Measurements from ENCODE around the gene IGSF9B. TPM values are rescaled to one million over a fixed set of nuclear protein-coding genes. Genes with fewer than 3 reads are reported as not detected.

Gene IGSF9B
- total RNA-seq, 2 donors from 2014 or later = 5.0 to 6.0 TPM

DNA sequence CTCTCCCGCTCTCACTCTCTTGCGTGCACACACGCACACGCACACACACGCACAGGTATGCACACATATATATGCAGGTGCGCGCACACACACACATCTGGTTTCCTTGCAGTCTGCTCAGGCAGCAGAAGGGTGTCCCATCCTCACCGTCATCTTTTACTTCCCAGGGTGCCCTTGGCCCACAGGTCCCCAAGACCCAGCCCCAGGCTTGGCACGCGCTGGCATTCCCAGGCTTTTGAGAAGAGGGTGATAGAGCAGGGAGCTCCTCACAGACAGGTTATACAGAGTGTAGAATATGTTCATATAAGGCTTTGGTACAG lies 59.5 kb downstream of the IGSF9B start:
- intact Hi-C loops (cut with DNase I) = no loop called here
- Histone ChIP-seq H3K4me1 (no peaks in the 10 kb centered on the region), H3K27me3 (no peaks in the 10 kb centered on the region), H3K36me3 (no peaks in the 10 kb centered on the region), H3K4me3 (no peak overlapping the region), H3K27ac (no peak overlapping the region), H3K9ac (ENCODE audit: low read depth in 2 of 2, low read length in 2 of 2) (no peak overlapping the region), H3K9me3 (no peaks in the 10 kb centered on the region)
- TF ChIP-seq, protein P1, sequence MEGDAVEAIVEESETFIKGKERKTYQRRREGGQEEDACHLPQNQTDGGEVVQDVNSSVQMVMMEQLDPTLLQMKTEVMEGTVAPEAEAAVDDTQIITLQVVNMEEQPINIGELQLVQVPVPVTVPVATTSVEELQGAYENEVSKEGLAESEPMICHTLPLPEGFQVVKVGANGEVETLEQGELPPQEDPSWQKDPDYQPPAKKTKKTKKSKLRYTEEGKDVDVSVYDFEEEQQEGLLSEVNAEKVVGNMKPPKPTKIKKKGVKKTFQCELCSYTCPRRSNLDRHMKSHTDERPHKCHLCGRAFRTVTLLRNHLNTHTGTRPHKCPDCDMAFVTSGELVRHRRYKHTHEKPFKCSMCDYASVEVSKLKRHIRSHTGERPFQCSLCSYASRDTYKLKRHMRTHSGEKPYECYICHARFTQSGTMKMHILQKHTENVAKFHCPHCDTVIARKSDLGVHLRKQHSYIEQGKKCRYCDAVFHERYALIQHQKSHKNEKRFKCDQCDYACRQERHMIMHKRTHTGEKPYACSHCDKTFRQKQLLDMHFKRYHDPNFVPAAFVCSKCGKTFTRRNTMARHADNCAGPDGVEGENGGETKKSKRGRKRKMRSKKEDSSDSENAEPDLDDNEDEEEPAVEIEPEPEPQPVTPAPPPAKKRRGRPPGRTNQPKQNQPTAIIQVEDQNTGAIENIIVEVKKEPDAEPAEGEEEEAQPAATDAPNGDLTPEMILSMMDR (IDR thresholded peaks at IDR 0.05) = no peak
- DNase-seq = no peak

DNA sequence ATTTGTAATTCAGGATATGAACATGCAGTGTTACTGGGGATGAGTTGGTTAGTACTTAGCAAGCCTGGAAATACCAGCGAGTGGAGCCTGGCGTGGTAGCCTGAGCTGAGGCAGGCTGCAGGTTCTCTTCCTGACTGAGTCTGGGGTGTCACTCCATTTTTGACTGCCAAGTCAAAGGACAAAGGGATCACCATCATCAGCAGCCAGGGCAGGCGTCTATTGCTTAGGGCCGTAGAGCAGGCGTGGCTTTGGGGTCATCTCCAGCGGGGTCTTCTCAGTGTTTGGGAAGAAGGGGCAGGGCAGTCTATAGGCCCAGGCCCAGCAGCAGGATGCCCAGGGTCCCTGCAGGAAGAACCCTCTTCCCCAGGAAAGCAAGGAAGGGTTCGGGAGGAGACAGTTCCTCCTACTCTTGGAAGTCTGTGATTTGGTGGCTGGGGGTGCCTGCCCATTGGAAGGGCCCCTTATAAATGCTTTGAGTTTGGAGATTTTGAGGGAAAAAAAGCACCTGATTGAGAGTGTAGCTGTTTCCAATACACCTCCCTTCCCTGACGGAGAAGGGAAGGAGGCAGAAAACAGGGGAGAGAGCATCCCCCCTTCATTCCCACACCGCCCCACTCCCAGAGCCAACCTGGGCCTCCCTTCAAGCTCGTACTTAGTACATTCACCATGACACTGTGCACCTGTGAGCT lies 60.0 kb downstream of the IGSF9B start:
- TF ChIP-seq, protein P1 (IDR thresholded peaks at IDR 0.05) = no peak
- Histone ChIP-seq H3K4me3 (no peak overlapping the region), H3K27me3 (no peaks in the 10 kb centered on the region), H3K9ac (ENCODE audit: low read depth in 2 of 2, low read length in 2 of 2) (no peak overlapping the region), H3K9me3 (no peaks in the 10 kb centered on the region), H3K4me1 (no peaks in the 10 kb centered on the region), H3K36me3 (no peaks in the 10 kb centered on the region), H3K27ac (no peak overlapping the region)
- intact Hi-C loops (cut with DNase I) = no loop called here
- DNase-seq = no peak

DNA sequence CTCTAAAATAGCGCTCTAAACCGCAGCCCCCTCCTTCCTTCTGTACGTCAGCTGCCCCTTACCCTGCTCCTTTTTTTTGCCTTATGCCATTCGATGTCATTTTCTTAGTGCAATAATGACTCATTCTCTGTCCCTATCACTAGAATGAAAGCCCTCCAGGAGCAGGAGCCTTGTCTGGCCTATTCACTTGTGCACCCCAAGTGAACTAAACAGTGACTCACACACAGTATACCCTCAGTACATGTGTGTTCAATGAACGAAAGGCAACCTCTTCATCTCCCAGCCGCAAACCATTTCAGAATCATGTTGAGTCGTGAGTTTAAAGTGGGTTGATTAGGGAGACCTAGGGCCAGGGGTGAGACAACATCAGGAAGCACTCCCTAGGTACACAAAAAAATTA lies 60.7 kb downstream of the IGSF9B start:
- Histone ChIP-seq H3K4me3 (no peak overlapping the region), H3K36me3 (no peaks in the 10 kb centered on the region), H3K9me3 (no peaks in the 10 kb centered on the region), H3K4me1 (no peaks in the 10 kb centered on the region), H3K27me3 (no peaks in the 10 kb centered on the region), H3K27ac (no peak overlapping the region), H3K9ac (ENCODE audit: low read depth in 2 of 2, low read length in 2 of 2) (no peak overlapping the region)
- TF ChIP-seq, protein P1 (IDR thresholded peaks at IDR 0.05) = no peak
- intact Hi-C loops (cut with DNase I) = no loop called here
- no peak for DNase-seq

DNA sequence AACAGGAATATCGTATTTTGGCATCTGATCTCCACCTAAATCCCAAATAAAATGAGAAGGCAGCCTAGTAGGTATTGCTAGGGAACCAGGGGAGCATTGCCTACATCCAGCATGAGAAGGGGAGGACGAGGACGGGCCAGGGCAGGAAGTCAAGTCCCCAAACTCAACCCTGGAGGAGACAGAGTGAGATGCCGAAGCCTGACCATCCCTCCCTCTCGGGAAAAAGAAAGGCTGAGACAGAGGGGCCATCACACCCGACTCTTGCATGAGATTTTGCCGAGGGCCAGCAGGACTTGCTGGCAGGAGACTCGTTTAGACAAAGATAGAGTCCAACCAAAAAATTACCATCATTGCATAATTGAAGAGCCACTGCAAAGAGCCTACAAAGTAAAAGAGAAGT lies 61.2 kb downstream of the IGSF9B start:
- no peak overlapping the region for H3K4me3 ChIP-seq
- H3K27me3 ChIP-seq = no peaks in the 10 kb centered on the region
- intact Hi-C loops (cut with DNase I) = no loop called here
- TF ChIP-seq, protein P1 (IDR thresholded peaks at IDR 0.05) = no peak
- no peak overlapping the region for H3K9ac ChIP-seq (ENCODE audit: low read depth in 2 of 2, low read length in 2 of 2)
- H3K27ac ChIP-seq = no peak overlapping the region
- no peaks in the 10 kb centered on the region for H3K9me3 ChIP-seq
- H3K4me1 ChIP-seq = no peaks in the 10 kb centered on the region
- no peaks in the 10 kb centered on the region for H3K36me3 ChIP-seq
- DNase-seq = no peak

DNA sequence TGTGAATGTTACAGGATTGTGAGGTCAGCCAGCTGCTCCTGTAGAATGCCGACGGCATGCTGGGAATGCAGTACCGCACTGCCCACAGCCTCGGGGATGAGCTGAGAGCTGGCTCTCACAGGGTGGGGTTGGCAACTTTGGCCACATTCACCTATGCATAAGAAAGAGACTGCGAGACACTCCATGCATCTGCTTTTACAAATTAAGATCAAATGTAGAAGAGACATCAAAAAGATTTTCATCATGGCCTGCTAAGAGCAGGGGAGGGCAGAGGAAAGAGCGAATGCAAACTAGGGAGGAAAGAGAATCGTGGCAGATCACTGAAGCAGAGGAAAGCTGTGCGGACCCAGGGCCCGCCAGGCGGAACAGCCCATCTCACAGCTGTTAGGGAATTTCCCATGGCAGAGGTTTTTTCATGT lies 61.7 kb downstream of the IGSF9B start:
- no peak for DNase-seq

More for the DNA sequence above, 61.7 kb downstream of the IGSF9B start:
- Histone ChIP-seq H3K9ac (ENCODE audit: low read depth in 2 of 2, low read length in 2 of 2) (no peak overlapping the region), H3K27me3 (no peaks in the 10 kb centered on the region), H3K27ac (no peak overlapping the region), H3K4me1 (no peaks in the 10 kb centered on the region), H3K4me3 (no peak overlapping the region), H3K9me3 (no peaks in the 10 kb centered on the region), H3K36me3 (no peaks in the 10 kb centered on the region)
- intact Hi-C loops (cut with DNase I) = no loop called here
- TF ChIP-seq, protein P1 (IDR thresholded peaks at IDR 0.05) = no peak
